ENCODE results near the gene PDCL2.

DNA sequence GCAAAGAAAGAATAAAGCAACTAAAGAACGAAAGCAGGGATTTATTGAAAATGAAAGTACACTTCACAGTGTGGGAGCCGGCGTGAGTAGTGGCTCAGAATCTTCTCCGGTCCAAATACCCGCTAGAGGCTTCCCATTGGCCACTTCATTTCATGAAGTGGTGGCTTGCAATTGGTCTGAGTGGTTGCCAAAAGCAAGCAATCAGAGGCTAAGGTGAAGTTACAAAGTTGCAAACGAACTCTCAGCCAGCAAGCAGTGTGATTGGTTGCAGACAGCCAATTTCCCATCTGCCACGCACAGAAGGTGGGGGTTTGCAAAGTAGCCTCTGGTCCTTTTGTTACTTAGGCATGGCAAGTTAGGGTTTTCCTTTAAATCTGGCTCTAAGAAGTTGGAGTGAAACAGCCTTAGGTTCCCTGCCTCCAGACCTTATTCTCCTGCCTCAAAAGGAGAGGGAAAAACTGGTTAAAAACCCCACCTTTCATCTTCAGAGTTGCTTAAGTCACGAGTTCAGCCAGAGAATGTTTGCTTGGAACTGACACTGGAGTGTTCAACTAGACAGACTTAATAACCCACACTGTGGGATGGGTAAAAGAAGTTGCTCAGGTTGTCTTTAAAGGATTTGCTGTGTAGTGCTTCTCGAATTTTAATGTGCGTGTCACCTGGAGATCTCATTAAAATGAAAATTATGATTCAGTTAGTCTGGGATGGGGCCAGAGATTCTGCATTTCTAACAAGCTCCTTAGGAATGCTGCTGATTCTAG is 38.4 kb downstream of the PDCL2 start:
- TF ChIP-seq EZH2phosphoT487 (IDR thresholded peaks at IDR 0.05; ENCODE audit: insufficient read depth, low read depth) (no peak), EZH2 (IDR thresholded peaks at IDR 0.05; ENCODE audit: insufficient read depth, poor library complexity, severe bottlenecking) (no peak)
